GM12878 (cell line): ENCODE data around the gene PTPRH. TPM values are rescaled to one million over a fixed set of nuclear protein-coding genes. Genes with fewer than 3 reads are reported as not detected.

Source experiments
- ATAC-seq: fragments of 200-7000 bp; cut with Tn5 transposase; 3 replicates; pipeline ENCODE4 v1.9.1; 2020; ENCODE audit warnings: mild to moderate bottlenecking, moderate library complexity
- BruUV-seq: library from RNA; stranded (reverse); fragments of 400-500 nt; replicated peaks from 2 replicates; lab custom pipeline; 2021; lab: Mats Ljungman, UMichigan
- CTCF ChIA-PET: fragments of 300-600 bp; sonication (Branson Sonifier 250); formaldehyde crosslinking; extraction: SDS; loops from one replicate; lab custom pipeline; 2021; ENCODE audit warnings: inconsistent platforms; lab: Yijun Ruan, JAX
- POLR2A ChIA-PET: fragments of 350-600 bp; formaldehyde crosslinking; extraction: SDS; loops from one replicate; lab custom pipeline; 2021; ENCODE audit warnings: inconsistent platforms; lab: Charles Lee
- RAD21 ChIA-PET: fragments of 300-600 bp; sonication (Branson Sonifier 250); formaldehyde crosslinking; loops from one replicate; lab custom pipeline; 2023; ENCODE audit warnings: antibody characterized with exemption; ENCODE audit not compliant: unreplicated experiment; lab: Charles Lee
- SMC1A ChIA-PET: fragments of 300-600 bp; sonication (Branson Sonifier 250); formaldehyde crosslinking; loops from one replicate; lab custom pipeline; 2023; ENCODE audit not compliant: unreplicated experiment, uncharacterized antibody; lab: Charles Lee
- DNase-seq: peaks from one replicate; pipeline ENCODE4 v3.0.0-alpha.2; 2011; ENCODE audit warnings: low read depth, low spot score
- FAIRE-seq: peaks from 3 replicates; lab custom pipeline; 2011; peaks lifted over from hg19 to GRCh38; lab: Jason Lieb, UNC
- H2AFZ ChIP-seq: 2 replicates; pipeline ENCODE4 v1.6.0; 2011; ENCODE audit warnings: low read depth, low read length, control low read depth; ENCODE audit not compliant: control insufficient read depth
- H3K27ac ChIP-seq: 2 replicates; pipeline ENCODE4 v1.5.1; 2011; ENCODE audit warnings: control low read depth; ENCODE audit not compliant: control insufficient read depth, insufficient read depth
- H3K27me3 ChIP-seq, 2 experiments: replicated peaks in 1 of 2; 2 replicates each; pipeline versions ENCODE4 v1.6.0 to v1.6.1; 2011; ENCODE audit warnings: low read length in 1 of 2; ENCODE audit not compliant: control insufficient read depth in 2 of 2, insufficient read depth in 2 of 2
- H3K36me3 ChIP-seq, 2 experiments: 2 replicates each; pipeline ENCODE4 v1.5.1; 2011; ENCODE audit warnings: low read length in 1 of 2; ENCODE audit not compliant: control insufficient read depth in 2 of 2, insufficient read depth in 2 of 2
- H3K4me1 ChIP-seq: 2 replicates; pipeline ENCODE4 v1.6.1; 2011; ENCODE audit warnings: mild to moderate bottlenecking, low read length, moderate library complexity, mixed read lengths; ENCODE audit not compliant: control insufficient read depth, insufficient read depth
- H3K4me2 ChIP-seq: 2 replicates; pipeline ENCODE4 v1.6.0; 2011; ENCODE audit warnings: control low read depth; ENCODE audit not compliant: control insufficient read depth, insufficient read depth
- H3K4me3 ChIP-seq: fragments of 200-600 bp; sonication (generic); 2 replicates; pipeline ENCODE4 v1.5.1; 2016
- H3K79me2 ChIP-seq: 2 replicates; pipeline ENCODE4 v1.6.0; 2011; ENCODE audit warnings: low read length; ENCODE audit not compliant: control insufficient read depth, insufficient read depth
- H3K9ac ChIP-seq: 2 replicates; pipeline ENCODE4 v1.8.0; 2011; ENCODE audit warnings: low read length, control low read depth, mixed read lengths; ENCODE audit not compliant: control insufficient read depth, insufficient read depth
- H3K9me3 ChIP-seq: replicated peaks from 3 replicates; pipeline ENCODE4 v1.5.1; 2011; ENCODE audit warnings: mild to moderate bottlenecking, low read length; ENCODE audit not compliant: control insufficient read depth, insufficient read depth
- H4K20me1 ChIP-seq: 2 replicates; pipeline ENCODE4 v1.6.0; 2011; ENCODE audit not compliant: control insufficient read depth, insufficient read depth
- CBFB ChIP-seq: IDR thresholded peaks from 2 replicates; pipeline ENCODE4 v1.6.1; 2016; ENCODE audit warnings: antibody characterized with exemption, low read depth
- IKZF1 ChIP-seq: fragments of 450-650 bp; conservative IDR thresholded peaks from 2 replicates; pipeline ENCODE4 v1.6.1; 2017; ENCODE audit warnings: antibody characterized with exemption, mild to moderate bottlenecking
- MYC ChIP-seq: IDR thresholded peaks from 2 replicates; pipeline ENCODE4 v1.6.1; 2011; ENCODE audit warnings: mild to moderate bottlenecking, low read length, moderate library complexity, inconsistent platforms; ENCODE audit not compliant: insufficient read depth, insufficient replicate concordance, insufficient read length, severe bottlenecking
- PRDM15 ChIP-seq: fragments of 450-650 bp; formaldehyde crosslinking; IDR thresholded peaks from 2 replicates; pipeline ENCODE4 v1.4.0; 2020; ENCODE audit warnings: mild to moderate bottlenecking, moderate library complexity
- RB1 ChIP-seq: fragments of 450-650 bp; formaldehyde crosslinking; IDR thresholded peaks from 2 replicates; pipeline ENCODE4 v1.6.1; 2017; ENCODE audit warnings: mild to moderate bottlenecking, borderline replicate concordance
- SIX5 ChIP-seq: IDR thresholded peaks from 2 replicates; pipeline ENCODE4 v1.6.1; 2011; ENCODE audit warnings: mild to moderate bottlenecking, low read depth, low read length, moderate library complexity; ENCODE audit not compliant: severe bottlenecking
- TARDBP ChIP-seq: IDR thresholded peaks from 2 replicates; pipeline ENCODE4 v1.6.1; 2016; ENCODE audit warnings: borderline replicate concordance
- WGBS: methylation state at CpG from one replicate; pipeline ENCODE4 v1.1.6; 2016; ENCODE audit warnings: low lambda C conversion rate; ENCODE audit not compliant: insufficient replicate concordance, insufficient coverage; ENCODE audit errors: missing lambda C conversion rate; 5-methylcytosine and 5-hydroxymethylcytosine counted together
- in situ Hi-C: fragments of 300-500 bp; cut with MboI; formaldehyde crosslinking; loops from 9 replicates; pipeline ENCODE4 v1.14.3; 2018; ENCODE audit warnings: mixed read lengths
- intact Hi-C: fragments of 100-400 bp; cut with micrococcal nuclease; formaldehyde crosslinking; loops from one replicate; pipeline ENCODE4 v1.14.2; 2022; ENCODE audit not compliant: unreplicated experiment
- polyA plus RNA-seq, 11 experiments: library from polyadenylated mRNA; depleted of rRNA in 4 of 11; unstranded in 6 of 11; stranded (reverse) in 5 of 11; fragments of >200 nt; fragmentation: Nextera tagmentation in 4 of 11; fragmentation: Illumina TruSeq in 1 of 11; extraction: Ambion mirVana in 4 of 11; extraction: Trizol in 1 of 11; gene quantifications; 1 replicate in 1 of 11; 2 replicates in 10 of 11; pipeline versions ENCODE4 v1.2.1 to v1.2.3, GENCODE V29; 2011 to 2016; ENCODE audit warnings: inconsistent platforms in 2 of 11, missing spikeins in 2 of 11, low read depth in 1 of 11
- total RNA-seq, 4 experiments: library from RNA; depleted of rRNA in 3 of 4; stranded (reverse); fragments of >200 nt in 3 of 4; fragmentation: Illumina TruSeq in 1 of 4; extraction: Trizol in 1 of 4; gene quantifications; 2 replicates each; pipeline versions ENCODE4 v1.2.1 to v1.2.3, GENCODE V29; 2013 to 2021

The PTPRH gene
- total and polyA plus RNA-seq, 10 of the 15 experiments (the other 5 are each of a cell fraction or from before 2014, with no cell fraction given) = 0.08 TPM; not detected in 9

GRCh38 chr19:55245236-55245904 lies 36.1 kb upstream of the PTPRH start:
- ChIA-PET SMC1A (interaction anchor here (0.9 kb wide), 1 partner anchor 10 kb away, joined by 3 read pairs; no protein-coding TSS in a partner anchor), POLR2A (no interaction called here), CTCF (no interaction called here), RAD21 (no interaction called here)
- DNase-seq = no peak
- Histone ChIP-seq H2AFZ (no peak overlapping the region), H3K79me2 (peaks cover 26% of the 10 kb centered on the region), H3K4me2 (no peak overlapping the region), H3K9ac (no peak overlapping the region), H3K27me3 (no peaks in the 10 kb centered on the region), H3K9me3 (no peaks in the 10 kb centered on the region), H3K27ac (no peak overlapping the region), H3K36me3 (peaks cover 16 to 72% of the 10 kb centered on the region in 2 experiments; a peak in 3 of 4 replicates), H4K20me1 (peaks cover 3% of the 10 kb centered on the region; the same call in 1 of the 2 replicates), H3K4me3 (no peak overlapping the region), H3K4me1 (no peaks in the 10 kb centered on the region; the same call in 1 of the 2 replicates)
- no peak for FAIRE-seq
- 92% methylated on average over 21 of the region's 23 CpGs for WGBS
- in situ Hi-C loops = no loop called here
- intact Hi-C loops = no loop called here
- ATAC-seq = no peak
- no peak for TF ChIP-seq CBFB
- BruUV-seq = no TSS peak

- Histone ChIP-seq H3K27ac (no peak overlapping the region), H3K4me1 (no peaks in the 10 kb centered on the region; the same call in 1 of the 2 replicates), H2AFZ (no peak overlapping the region), H3K36me3 (peaks cover 16 to 75% of the 10 kb centered on the region in 2 experiments; a peak in 3 of 4 replicates), H3K27me3 (no peaks in the 10 kb centered on the region), H3K4me2 (no peak overlapping the region), H3K4me3 (no peak overlapping the region), H3K9me3 (no peaks in the 10 kb centered on the region), H3K9ac (no peak overlapping the region), H4K20me1 (no peaks in the 10 kb centered on the region; the same call in 1 of the 2 replicates), H3K79me2 (peaks cover 16% of the 10 kb centered on the region)
- ChIA-PET CTCF (no interaction called here), SMC1A (interaction anchor here (1.2 to 1.3 kb wide), 2 partner anchors 9 to 11 kb away, joined by 3 to 5 read pairs; no protein-coding TSS in a partner anchor), RAD21 (no interaction called here), POLR2A (interaction anchor here (0.9 kb wide), 1 partner anchor 15 kb away, joined by 3 read pairs; no protein-coding TSS in a partner anchor)
- in situ Hi-C loops (no loop called here), intact Hi-C loops (no loop called here)
- DNase-seq (no peak), FAIRE-seq (no peak), ATAC-seq (no peak)
- no peak for TF ChIP-seq PRDM15
- TF ChIP-seq RB1 = no peak
- TF ChIP-seq TARDBP = no peak
- TF ChIP-seq MYC = no peak
- TF ChIP-seq IKZF1 = no peak
- TF ChIP-seq SIX5 = no peak
- 95% methylated on average over 12 of the region's 12 CpGs for whole genome bisulfite sequencing
- no TSS peak for BruUV-seq
Measured at GRCh38 chr19:55244004-55244680, 34.8 kb upstream of the PTPRH start.
